Hepatocyte (in vitro differentiated cells): ENCODE results near the gene PHKB.

ENCODE experiments used
- CTCF ChIP-seq: fragments of 200-600 bp; sonication (generic); IDR thresholded peaks from 2 replicates; pipeline ENCODE4 v1.5.1; 2016; ENCODE audit warnings: antibody characterized with exemption, mild to moderate bottlenecking; ENCODE audit not compliant: poor library complexity
- EZH2 ChIP-seq: fragments of 200-600 bp; sonication (generic); IDR thresholded peaks from 2 replicates; pipeline ENCODE4 v1.6.1; 2016; ENCODE audit warnings: antibody characterized with exemption, mild to moderate bottlenecking, borderline replicate concordance

- no peak for TF ChIP-seq EZH2
- no peak for TF ChIP-seq CTCF
These were observed 274.0 kb downstream of the PHKB start for GRCh38 chr16:47734987-47735594.
